ENCODE measurements around the gene PUDP. TPM values are rescaled to one million over a fixed set of nuclear protein-coding genes. Genes with fewer than 3 reads are reported as not detected.
A peak's percentile ranks its signal among the peaks of the same experiment; 100 is the strongest.

Gene PUDP
- total RNA-seq, 4 donors from 2014 or later: 11.9 to 29.2 (median 14.1) TPM

DNA sequence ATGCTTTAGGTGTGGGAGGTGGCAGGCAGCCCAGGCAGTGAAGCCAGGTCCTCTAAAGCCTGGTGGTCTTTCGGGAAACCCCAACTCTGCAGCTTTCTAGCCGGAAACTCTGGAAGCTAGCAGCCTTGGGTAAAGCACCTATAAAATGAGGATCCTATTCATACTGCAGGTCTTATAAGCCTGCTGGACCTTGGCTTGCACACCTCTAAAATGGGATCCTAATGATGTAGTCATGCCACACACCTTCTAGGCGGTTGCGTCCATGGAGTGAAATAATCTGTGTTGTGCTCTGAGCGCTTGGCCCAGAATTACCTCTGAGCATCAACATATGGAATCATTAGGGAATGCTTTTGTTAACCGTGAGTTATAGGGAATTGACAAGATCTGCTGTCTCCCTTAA, 36.4 kb downstream of the PUDP start:
- 96 to 97% methylated on average over 6 of the region's 6 CpGs for WGBS, 2 donors
- H3K27ac ChIP-seq: no peak overlapping the region
- H3K9me3 ChIP-seq: no peaks in the 10 kb centered on the region
- no peak overlapping the region for H3K4me3 ChIP-seq
- DNase-seq (ENCODE audit: low spot score in 2 of 2): no peak
- H3K36me3 ChIP-seq: peaks cover 0 to 4% (median 0%) of the 10 kb centered on the region in 3 donors
- TF ChIP-seq EP300 (IDR thresholded peaks at IDR 0.05) (no peak), POLR2A (IDR thresholded peaks at IDR 0.05) (no peak)
- TF ChIP-seq, protein P1, sequence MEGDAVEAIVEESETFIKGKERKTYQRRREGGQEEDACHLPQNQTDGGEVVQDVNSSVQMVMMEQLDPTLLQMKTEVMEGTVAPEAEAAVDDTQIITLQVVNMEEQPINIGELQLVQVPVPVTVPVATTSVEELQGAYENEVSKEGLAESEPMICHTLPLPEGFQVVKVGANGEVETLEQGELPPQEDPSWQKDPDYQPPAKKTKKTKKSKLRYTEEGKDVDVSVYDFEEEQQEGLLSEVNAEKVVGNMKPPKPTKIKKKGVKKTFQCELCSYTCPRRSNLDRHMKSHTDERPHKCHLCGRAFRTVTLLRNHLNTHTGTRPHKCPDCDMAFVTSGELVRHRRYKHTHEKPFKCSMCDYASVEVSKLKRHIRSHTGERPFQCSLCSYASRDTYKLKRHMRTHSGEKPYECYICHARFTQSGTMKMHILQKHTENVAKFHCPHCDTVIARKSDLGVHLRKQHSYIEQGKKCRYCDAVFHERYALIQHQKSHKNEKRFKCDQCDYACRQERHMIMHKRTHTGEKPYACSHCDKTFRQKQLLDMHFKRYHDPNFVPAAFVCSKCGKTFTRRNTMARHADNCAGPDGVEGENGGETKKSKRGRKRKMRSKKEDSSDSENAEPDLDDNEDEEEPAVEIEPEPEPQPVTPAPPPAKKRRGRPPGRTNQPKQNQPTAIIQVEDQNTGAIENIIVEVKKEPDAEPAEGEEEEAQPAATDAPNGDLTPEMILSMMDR (IDR thresholded peaks at IDR 0.05): no peak
- no peaks in the 10 kb centered on the region for H3K27me3 ChIP-seq
- peaks cover 0 to 17% (median 4%) of the 10 kb centered on the region in 4 donors for H3K4me1 ChIP-seq

DNA sequence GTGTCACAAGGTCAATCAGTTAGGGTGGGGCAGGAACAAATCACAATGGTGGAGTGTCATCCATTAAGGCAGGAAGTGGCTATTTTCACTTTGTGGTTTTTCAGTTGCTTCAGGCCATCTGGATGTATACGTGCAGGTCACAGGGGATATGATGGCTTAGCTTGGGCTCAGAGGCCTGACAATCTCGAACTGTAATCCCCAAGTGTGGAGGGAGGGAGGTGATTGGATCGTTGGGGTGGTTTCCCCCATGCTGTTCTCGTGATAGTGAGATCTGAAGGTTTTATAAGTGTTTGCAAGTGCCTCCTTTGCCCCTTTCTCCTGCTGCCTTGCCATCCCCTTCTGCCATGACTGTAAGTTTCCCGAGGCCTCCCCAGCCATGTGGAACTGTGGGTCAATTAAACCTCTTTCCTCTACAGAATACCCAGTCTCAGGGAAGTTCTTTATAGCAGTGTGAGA, 37.1 kb downstream of the PUDP start:
- Histone ChIP-seq H3K27ac (no peak overlapping the region), H3K9me3 (no peaks in the 10 kb centered on the region), H3K4me3 (no peak overlapping the region), H3K27me3 (no peaks in the 10 kb centered on the region), H3K36me3 (peaks cover 0 to 4% (median 0%) of the 10 kb centered on the region in 3 donors), H3K4me1 (peaks cover 0 to 17% (median 4%) of the 10 kb centered on the region in 4 donors)
- WGBS, 2 donors: 78 to 80% methylated on average over 5 of the region's 5 CpGs
- TF ChIP-seq EP300 (IDR thresholded peaks at IDR 0.05) (no peak), POLR2A (IDR thresholded peaks at IDR 0.05) (no peak)
- TF ChIP-seq, protein P1 (IDR thresholded peaks at IDR 0.05): no peak
- no peak for DNase-seq (ENCODE audit: low spot score in 2 of 2)

DNA sequence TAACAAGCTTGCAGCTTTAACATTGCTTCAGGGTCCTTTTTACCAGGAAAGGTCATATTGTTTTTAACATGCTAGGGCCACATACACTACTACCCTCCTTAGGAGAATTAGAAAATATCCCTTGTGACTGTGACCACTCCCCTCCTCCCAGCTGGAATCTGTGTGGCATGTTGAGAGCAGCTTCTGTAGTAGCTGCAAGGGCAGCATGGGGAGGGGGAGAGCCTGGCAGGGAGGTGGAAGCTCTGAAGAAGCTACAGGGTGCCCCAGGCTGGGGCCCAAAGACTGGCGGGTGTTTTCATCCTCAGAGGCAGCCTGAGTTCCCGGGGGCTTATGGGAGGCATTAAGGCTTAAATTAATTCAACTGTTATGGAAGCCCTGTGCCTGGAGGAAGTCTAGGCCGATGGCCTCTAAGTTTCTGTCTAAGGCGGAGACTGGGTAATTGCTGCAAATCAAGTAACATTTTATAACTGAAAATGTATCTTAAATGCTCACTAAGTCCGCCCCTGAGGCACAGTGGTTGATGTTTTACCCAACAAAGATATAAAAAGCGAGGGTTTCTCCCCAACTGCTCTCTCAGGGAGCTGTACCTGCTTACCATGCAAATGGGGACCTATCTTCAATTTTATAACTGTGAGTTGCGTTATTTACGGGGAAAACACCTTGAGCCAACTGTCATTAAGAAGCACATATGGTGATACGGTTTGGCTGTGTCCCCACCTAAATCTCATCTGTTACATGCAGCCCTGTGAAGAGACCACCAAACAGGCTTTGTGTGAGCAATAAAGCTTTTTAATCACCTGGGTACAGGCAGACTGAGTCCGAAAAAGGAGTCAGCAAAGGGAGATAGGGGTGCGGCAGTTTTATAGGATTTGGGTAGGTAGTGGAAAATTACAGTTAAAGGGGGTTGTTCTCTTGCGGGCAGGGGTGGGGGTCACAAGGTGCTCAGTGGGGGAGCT, 37.8 kb downstream of the PUDP start:
- Histone ChIP-seq H3K36me3 (peaks cover 0 to 4% (median 0%) of the 10 kb centered on the region in 3 donors), H3K27me3 (no peaks in the 10 kb centered on the region), H3K27ac (peak overlapping the region in 2 of 4 donors; percentile 26 to 43), H3K9me3 (no peaks in the 10 kb centered on the region), H3K4me3 (no peak overlapping the region), H3K4me1 (peaks cover 0 to 17% (median 4%) of the 10 kb centered on the region in 4 donors)
- no peak for DNase-seq (ENCODE audit: low spot score in 2 of 2)
- WGBS, 2 donors: 78 to 84% methylated on average over 11 to 12 of the region's 12 CpGs
- TF ChIP-seq, protein P1 (IDR thresholded peaks at IDR 0.05): no peak
- TF ChIP-seq EP300 (IDR thresholded peaks at IDR 0.05): no peak
- TF ChIP-seq POLR2A (IDR thresholded peaks at IDR 0.05): no peak

DNA sequence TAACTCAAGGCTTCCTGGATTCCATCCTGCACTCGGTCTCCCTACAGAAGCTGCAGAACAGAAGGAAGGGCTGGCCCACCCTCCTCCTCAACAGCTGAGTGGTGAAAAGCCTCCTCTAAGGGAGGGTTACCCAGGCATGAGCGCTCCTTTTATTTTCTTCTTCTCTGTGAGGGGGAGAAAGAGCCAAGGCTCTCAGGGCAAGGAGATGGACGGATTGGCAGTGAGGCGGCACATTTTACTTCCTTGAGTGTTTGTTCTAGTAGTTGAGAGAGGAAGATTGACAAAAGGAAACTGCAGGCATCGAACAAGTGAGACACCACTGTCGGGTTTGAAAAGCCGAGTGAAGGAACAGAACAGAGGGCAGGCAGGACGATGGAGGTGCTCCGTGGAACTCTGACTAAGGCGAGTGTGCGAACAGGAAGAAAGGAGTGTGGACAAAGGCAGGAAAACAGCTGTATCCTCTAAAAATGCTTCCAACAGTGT, 38.9 kb downstream of the PUDP start:
- peak overlapping the region in 1 of 4 donors; percentile 21 for H3K4me3 ChIP-seq
- no peak for TF ChIP-seq EP300 (IDR thresholded peaks at IDR 0.05)
- TF ChIP-seq, protein P1 (IDR thresholded peaks at IDR 0.05): no peak
- WGBS, 2 donors: 9 to 47% methylated on average over 10 to 11 of the region's 11 CpGs

DNA sequence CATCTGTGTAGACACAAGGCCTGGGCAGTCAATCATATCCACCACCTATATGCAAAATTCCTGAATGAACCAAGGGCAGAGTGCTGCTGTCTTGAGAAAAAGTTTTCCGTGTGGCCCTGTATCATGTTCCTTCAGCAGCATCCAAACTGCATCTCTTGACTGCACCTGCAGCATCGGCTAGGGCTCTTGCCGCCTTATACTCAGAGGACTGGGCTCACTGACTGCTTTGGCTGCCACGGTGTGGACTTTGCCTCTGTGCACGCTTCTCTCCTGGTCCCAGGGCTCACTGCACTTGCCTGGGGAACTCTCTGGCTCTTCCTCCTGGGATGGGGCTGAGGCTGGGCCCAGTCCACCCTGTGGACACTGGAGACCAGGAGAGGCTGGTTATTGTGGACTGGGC, 39.9 kb downstream of the PUDP start:
- Histone ChIP-seq H3K9me3 (no peaks in the 10 kb centered on the region), H3K27me3 (no peaks in the 10 kb centered on the region), H3K4me1 (peaks cover 0 to 17% (median 4%) of the 10 kb centered on the region in 4 donors), H3K4me3 (no peak overlapping the region), H3K27ac (no peak overlapping the region), H3K36me3 (peaks cover 0 to 10% (median 2%) of the 10 kb centered on the region in 3 donors)
- WGBS, 2 donors: 79 to 93% methylated on average over 5 of the region's 5 CpGs
- DNase-seq (ENCODE audit: low spot score in 2 of 2): no peak
- TF ChIP-seq, protein P1 (IDR thresholded peaks at IDR 0.05): no peak
- TF ChIP-seq EP300 (IDR thresholded peaks at IDR 0.05): no peak
- no peak for TF ChIP-seq POLR2A (IDR thresholded peaks at IDR 0.05)

More for the DNA sequence above, 38.9 kb downstream of the PUDP start:
- Histone ChIP-seq H3K27me3 (no peaks in the 10 kb centered on the region), H3K4me1 (peaks cover 0 to 17% (median 4%) of the 10 kb centered on the region in 4 donors), H3K27ac (peak overlapping the region in 3 of 4 donors; percentile 26 to 52 (median 43)), H3K36me3 (peaks cover 0 to 4% (median 2%) of the 10 kb centered on the region in 3 donors), H3K9me3 (no peaks in the 10 kb centered on the region)
- no peak for DNase-seq (ENCODE audit: low spot score in 2 of 2)
